Right atrium auricular region (tissue), 2 donors: ENCODE results near the gene ST6GALNAC4. TPM values are rescaled to one million over a fixed set of nuclear protein-coding genes. Genes with fewer than 3 reads are reported as not detected.
A peak's percentile ranks its signal among the peaks of the same experiment; 100 is the strongest.

Experiments
- DNase-seq: peaks from one replicate; pipeline ENCODE4 v3.0.0-alpha.2; 2019; ENCODE audit warnings: low spot score
- H3K27ac ChIP-seq, 2 donors: fragments of 200-600 bp; sonication (generic); 1 replicate in 1 of 2; 2 replicates in 1 of 2; pipeline ENCODE4 v1.5.1; 2016 to 2019
- H3K27me3 ChIP-seq, 2 donors: fragments of 200-600 bp; sonication (generic); one replicate each; pipeline versions ENCODE4 v1.5.1 to v1.6.0; 2017 to 2019
- H3K36me3 ChIP-seq: fragments of 200-600 bp; sonication (generic); one replicate; pipeline ENCODE4 v1.5.1; 2016
- H3K4me1 ChIP-seq, 2 donors: fragments of 200-600 bp; sonication (generic); one replicate each; pipeline versions ENCODE4 v1.5.1 to v1.6.0; 2017 to 2019
- H3K4me3 ChIP-seq, 2 donors: fragments of 200-600 bp; sonication (generic); 1 replicate in 1 of 2; 2 replicates in 1 of 2; pipeline ENCODE4 v1.5.1; 2017 to 2019; ENCODE audit warnings: mild to moderate bottlenecking in 1 of 2, moderate library complexity in 1 of 2
- H3K9me3 ChIP-seq, 2 donors: fragments of 200-600 bp; sonication (generic); one replicate each; pipeline ENCODE4 v1.5.1; 2019
- CTCF ChIP-seq, 2 donors: fragments of 200-600 bp; sonication (generic); IDR thresholded peaks; one replicate each; pipeline ENCODE4 v1.5.1; 2019; ENCODE audit warnings: antibody characterized with exemption in 2 of 2
- total RNA-seq, 2 donors: library from RNA; depleted of rRNA; stranded (reverse); fragments of >200 nt; gene quantifications; one replicate each; pipeline ENCODE4 v1.1.0, GENCODE V29; 2016

The ST6GALNAC4 gene
- total RNA-seq, 2 donors from 2014 or later: 31.7 to 59.0 TPM

GRCh38 chr9:127918183-127919107 lies 1.6 kb upstream of the ST6GALNAC4 start:
- peaks cover 0 to 62% of the 10 kb centered on the region in 2 donors for H3K4me1 ChIP-seq
- H3K27ac ChIP-seq: peak overlapping the region; percentile 28 to 64
- H3K27me3 ChIP-seq: no peaks in the 10 kb centered on the region
- no peaks in the 10 kb centered on the region for H3K9me3 ChIP-seq
- H3K4me3 ChIP-seq: no peak overlapping the region
- TF ChIP-seq CTCF (IDR thresholded peaks at IDR 0.05): no peak
- H3K36me3 ChIP-seq: no peaks in the 10 kb centered on the region
- DNase-seq: no peak

GRCh38 chr9:127917603-127918002 lies 762 bp upstream of the ST6GALNAC4 start:
- H3K27ac ChIP-seq: peak overlapping the region; percentile 66 to 69
- H3K4me3 ChIP-seq: no peak overlapping the region
- H3K27me3 ChIP-seq: no peaks in the 10 kb centered on the region
- H3K4me1 ChIP-seq: peaks cover 0 to 62% of the 10 kb centered on the region in 2 donors
- DNase-seq: no peak
- H3K9me3 ChIP-seq: no peaks in the 10 kb centered on the region
- H3K36me3 ChIP-seq: peaks cover under 1% of the 10 kb centered on the region
- TF ChIP-seq CTCF (IDR thresholded peaks at IDR 0.05): no peak

GRCh38 chr9:127915801-127916719 lies 781 bp downstream of the ST6GALNAC4 start:
- DNase-seq: no peak
- TF ChIP-seq CTCF (IDR thresholded peaks at IDR 0.05): no peak
- peaks cover 14% of the 10 kb centered on the region for H3K36me3 ChIP-seq
- no peaks in the 10 kb centered on the region for H3K9me3 ChIP-seq
- peak overlapping the region; percentile 75 to 84 for H3K4me3 ChIP-seq
- H3K4me1 ChIP-seq: peaks cover 0 to 52% of the 10 kb centered on the region in 2 donors
- no peaks in the 10 kb centered on the region for H3K27me3 ChIP-seq
- peak overlapping the region; percentile 69 to 72 for H3K27ac ChIP-seq

GRCh38 chr9:127915325-127915752 lies 1.5 kb downstream of the ST6GALNAC4 start:
- peaks cover 0 to 51% of the 10 kb centered on the region in 2 donors for H3K4me1 ChIP-seq

More at GRCh38 chr9:127915325-127915752, 1.5 kb downstream of the ST6GALNAC4 start:
- Histone ChIP-seq H3K9me3 (no peaks in the 10 kb centered on the region), H3K27ac (peak overlapping the region; percentile 5 to 72), H3K36me3 (peaks cover 14% of the 10 kb centered on the region), H3K4me3 (peak overlapping the region in 1 of 2 donors; percentile 75), H3K27me3 (no peaks in the 10 kb centered on the region)
- DNase-seq: no peak
- TF ChIP-seq CTCF (IDR thresholded peaks at IDR 0.05): no peak
